MM.1S (cell line): ENCODE results near the gene PDYN.

Experiments
- CTCF ChIP-seq: fragments of 300-600 bp; sonication (generic); IDR thresholded peaks from 2 replicates; pipeline ENCODE4 v1.5.1; 2016; ENCODE audit warnings: antibody characterized with exemption, low read length, mixed read lengths
- EZH2 ChIP-seq: fragments of 300-600 bp; sonication (generic); optimal IDR thresholded peaks from 2 replicates; pipeline ENCODE3; 2017; ENCODE audit warnings: low read depth, mild to moderate bottlenecking, antibody characterized with exemption, low read length, mixed read lengths
- EZH2phosphoT487 ChIP-seq: fragments of 300-600 bp; sonication (generic); IDR thresholded peaks from 2 replicates; pipeline ENCODE4 v1.6.1; 2018; ENCODE audit warnings: antibody characterized with exemption, low read length

- TF ChIP-seq CTCF, result no peak
- no peak for TF ChIP-seq EZH2
- TF ChIP-seq EZH2phosphoT487, result no peak
Measured at GRCh38 chr20:1946442-1946761, 47.5 kb downstream of the PDYN start.
